ENCODE data around the gene FLNB.

FLNB gene

DNA sequence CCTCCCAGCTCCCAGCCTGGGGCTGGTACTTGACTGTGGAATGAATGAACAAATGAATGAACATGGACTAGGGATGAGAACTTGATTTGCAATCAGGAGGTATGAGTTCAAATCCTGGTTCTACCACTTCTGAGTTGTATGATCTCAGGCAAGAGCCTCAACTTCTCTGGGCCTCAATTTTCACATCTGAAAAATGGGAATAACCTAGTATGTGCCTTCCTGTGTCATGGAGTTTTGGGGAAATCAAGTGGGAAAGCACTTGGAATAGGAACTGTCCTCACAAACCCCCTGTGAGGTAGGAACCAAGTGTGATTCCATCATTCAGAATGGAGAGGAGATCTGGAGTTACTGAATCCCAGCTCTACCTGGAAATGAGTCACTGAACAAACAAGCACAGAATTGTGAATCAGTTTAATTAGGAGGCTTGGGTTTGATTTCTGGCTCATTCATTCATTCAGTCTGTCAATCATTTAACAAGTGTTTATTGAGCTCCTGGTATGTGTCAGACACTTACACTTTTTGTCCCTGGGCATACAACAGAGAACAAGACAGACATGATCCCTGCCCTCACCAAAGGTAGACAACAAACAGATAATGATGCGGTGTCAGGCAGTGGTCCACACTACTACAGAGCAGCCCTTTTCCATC lies 172.8 kb downstream of the FLNB start:
- Mint-ChIP-seq H3K9me3 (no peaks in the 10 kb centered on the region), H3K4me3 (no peak overlapping the region), H3K27me3 (peaks cover 21% of the 10 kb centered on the region), H3K4me1 (peaks cover 31% of the 10 kb centered on the region), H3K27ac (no peak overlapping the region)
- ATAC-seq (no peak), DNase-seq (no peak)

- DNase-seq (no peak), ATAC-seq (no peak)
- H3K4me1 Mint-ChIP-seq: peaks cover 10% of the 10 kb centered on the region
- no peaks in the 10 kb centered on the region for H3K9me3 Mint-ChIP-seq
- H3K4me3 Mint-ChIP-seq: no peak overlapping the region
- H3K27ac Mint-ChIP-seq: no peak overlapping the region
- peaks cover 15% of the 10 kb centered on the region for H3K27me3 Mint-ChIP-seq
These were observed 175.0 kb downstream of the FLNB start for GRCh38 chr3:58183221-58183620.

DNA sequence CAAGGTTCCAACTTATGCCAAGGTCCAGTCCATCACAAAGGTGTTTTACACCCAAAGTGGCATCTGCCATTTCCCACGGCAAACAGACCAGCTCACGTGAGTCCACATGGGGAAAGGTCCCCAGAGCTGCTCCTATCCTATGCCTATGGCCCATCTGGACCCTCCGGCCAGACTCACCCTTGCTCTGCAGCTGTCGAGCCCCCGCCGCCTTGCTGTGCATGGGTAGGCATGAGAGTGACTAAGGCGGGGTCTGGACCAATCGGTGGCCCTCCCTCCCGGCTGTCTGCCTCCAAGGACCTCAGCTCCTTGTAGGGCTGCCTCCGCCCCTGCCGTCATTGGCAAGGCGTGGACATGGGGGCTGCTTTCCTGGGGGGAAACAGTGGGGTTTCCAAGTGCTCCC lies 175.7 kb downstream of the FLNB start:
- DNase-seq: no peak
- ATAC-seq: no peak
- peaks cover 3% of the 10 kb centered on the region for H3K4me1 Mint-ChIP-seq

GRCh38 chr3:58184309-58184981 lies 176.2 kb downstream of the FLNB start:
- no peak for ATAC-seq
- Mint-ChIP-seq H3K9me3 (no peaks in the 10 kb centered on the region), H3K4me3 (no peak overlapping the region), H3K27me3 (peaks cover 7% of the 10 kb centered on the region), H3K27ac (no peak overlapping the region), H3K4me1 (no peaks in the 10 kb centered on the region)
- DNase-seq: no peak

More for the DNA sequence above, 175.7 kb downstream of the FLNB start:
- no peak overlapping the region for H3K4me3 Mint-ChIP-seq
- peaks cover 8% of the 10 kb centered on the region for H3K27me3 Mint-ChIP-seq
- no peak overlapping the region for H3K27ac Mint-ChIP-seq
- H3K9me3 Mint-ChIP-seq: no peaks in the 10 kb centered on the region

DNA sequence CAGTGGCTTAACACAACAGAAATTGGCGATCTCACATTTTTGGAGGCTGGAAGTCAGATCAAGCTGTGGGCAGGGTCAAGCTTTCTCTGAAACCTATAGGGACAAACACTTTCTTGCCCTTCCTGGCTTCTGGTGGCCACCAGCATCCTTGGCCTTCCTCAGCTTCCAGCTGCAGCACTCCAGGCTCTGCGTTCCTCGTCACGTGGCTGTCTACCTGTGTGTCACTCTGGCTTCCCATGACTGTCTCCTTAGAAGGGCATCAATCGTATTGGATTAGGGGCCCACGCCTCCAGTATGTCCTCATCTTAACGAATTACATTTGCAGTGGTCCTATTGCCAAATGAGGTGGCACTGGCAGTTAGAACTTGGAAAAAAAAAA lies 176.7 kb downstream of the FLNB start:
- no peak for DNase-seq
- Mint-ChIP-seq H3K27me3 (peaks cover 7% of the 10 kb centered on the region), H3K4me3 (no peak overlapping the region), H3K9me3 (no peaks in the 10 kb centered on the region), H3K27ac (no peak overlapping the region), H3K4me1 (no peaks in the 10 kb centered on the region)
- ATAC-seq: no peak

GRCh38 chr3:58188173-58188564 lies 179.9 kb downstream of the FLNB start:
- H3K27me3 Mint-ChIP-seq: no peaks in the 10 kb centered on the region
- H3K9me3 Mint-ChIP-seq: no peaks in the 10 kb centered on the region
- H3K27ac Mint-ChIP-seq: no peak overlapping the region
- no peaks in the 10 kb centered on the region for H3K4me1 Mint-ChIP-seq
- DNase-seq (no peak), ATAC-seq (no peak)
- H3K4me3 Mint-ChIP-seq: no peak overlapping the region

DNA sequence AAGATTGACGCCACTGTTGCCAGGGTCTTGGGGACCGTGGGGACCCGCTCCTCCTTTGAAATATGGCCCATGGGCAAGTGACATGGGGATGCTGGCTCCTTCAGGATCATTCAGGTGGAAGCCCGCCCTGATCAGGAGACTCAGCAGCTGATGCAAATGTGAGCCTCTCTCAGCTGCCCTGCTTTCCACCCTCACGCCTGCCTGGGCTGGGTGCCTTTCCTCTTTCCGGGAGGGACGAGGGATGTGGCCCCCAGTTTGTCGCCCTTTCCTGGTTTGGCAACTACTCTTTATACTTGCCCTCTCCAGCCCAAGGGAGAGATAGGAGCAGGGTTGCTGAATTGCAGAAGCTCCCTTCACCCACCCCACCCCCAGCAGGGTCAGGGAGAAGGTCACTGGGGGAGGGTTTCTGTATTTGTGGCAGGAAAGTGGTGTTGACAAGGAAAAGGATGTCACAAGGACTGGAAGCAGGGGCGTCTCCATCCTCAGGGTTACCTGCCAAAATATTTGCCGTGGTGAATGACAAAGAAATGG lies 180.8 kb downstream of the FLNB start:
- Mint-ChIP-seq H3K9me3 (no peaks in the 10 kb centered on the region), H3K27me3 (no peaks in the 10 kb centered on the region), H3K4me1 (no peaks in the 10 kb centered on the region), H3K27ac (no peak overlapping the region), H3K4me3 (no peak overlapping the region)
- no peak for DNase-seq
- ATAC-seq: no peak

DNA sequence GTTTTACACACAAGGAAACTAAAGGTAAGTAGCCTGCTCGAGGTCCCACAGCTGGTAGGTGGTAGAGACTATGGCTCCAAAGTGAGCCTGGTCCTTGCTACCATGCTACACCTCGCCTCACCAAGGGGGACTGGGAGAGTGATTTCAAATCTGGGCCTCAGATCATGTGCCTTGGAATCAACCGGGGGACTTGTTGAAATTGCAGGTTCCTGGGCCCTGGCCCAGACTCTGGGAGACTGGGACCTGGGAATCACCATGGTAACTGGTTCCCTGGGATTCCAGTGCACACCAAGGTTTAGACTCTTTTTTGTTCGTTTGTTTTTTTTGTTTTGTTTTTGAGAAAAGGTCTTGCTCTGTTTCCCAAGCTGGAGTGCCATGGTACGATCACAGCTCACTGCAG lies 181.5 kb downstream of the FLNB start:
- Mint-ChIP-seq H3K9me3 (no peaks in the 10 kb centered on the region), H3K27ac (no peak overlapping the region), H3K27me3 (no peaks in the 10 kb centered on the region), H3K4me1 (no peaks in the 10 kb centered on the region), H3K4me3 (no peak overlapping the region)
- DNase-seq: no peak
- ATAC-seq: no peak

DNA sequence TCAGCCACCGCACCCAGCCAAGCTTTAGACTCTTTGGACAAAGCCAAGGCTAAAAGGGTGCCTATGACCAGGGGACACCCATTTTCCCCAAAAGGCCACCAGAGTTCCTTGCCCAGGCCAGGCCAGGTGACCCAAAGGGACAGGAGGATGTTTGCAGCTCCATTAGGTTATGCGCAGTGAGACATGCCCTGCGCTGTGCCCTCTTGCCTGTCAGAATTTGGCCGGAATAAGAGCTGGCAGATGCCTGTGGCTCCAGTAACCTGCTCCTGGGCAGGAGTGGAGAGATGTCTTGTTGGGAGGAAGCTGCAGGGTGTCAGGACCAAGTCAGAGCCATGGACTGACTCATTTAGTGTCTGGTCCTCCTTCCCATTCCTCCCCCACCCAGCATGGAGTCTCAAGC lies 182.1 kb downstream of the FLNB start:
- Mint-ChIP-seq H3K9me3 (no peaks in the 10 kb centered on the region), H3K4me3 (no peak overlapping the region), H3K27ac (no peak overlapping the region), H3K4me1 (no peaks in the 10 kb centered on the region), H3K27me3 (no peaks in the 10 kb centered on the region)
- no peak for DNase-seq
- no peak for ATAC-seq

DNA sequence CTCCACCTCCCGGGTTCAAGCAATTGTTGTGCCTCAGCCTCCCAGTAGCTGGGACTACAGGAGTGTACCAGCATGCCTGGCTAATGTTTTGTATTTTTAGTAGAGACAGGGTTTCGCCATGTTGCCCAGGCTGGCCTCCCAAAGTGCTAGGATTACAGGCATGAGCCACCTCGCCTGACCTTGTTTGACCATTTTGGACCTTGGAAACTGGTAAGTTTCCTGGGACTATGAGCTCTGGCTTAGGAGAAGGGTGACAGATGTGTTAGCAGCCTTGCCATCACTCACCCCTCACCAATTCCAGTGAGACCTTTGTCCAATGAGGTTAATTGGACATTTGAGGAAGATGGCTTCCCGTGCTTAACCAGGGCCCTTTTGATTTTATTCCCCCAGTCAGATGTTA lies 182.7 kb downstream of the FLNB start:
- Mint-ChIP-seq H3K4me1 (no peaks in the 10 kb centered on the region), H3K4me3 (no peak overlapping the region), H3K27ac (no peak overlapping the region), H3K27me3 (no peaks in the 10 kb centered on the region), H3K9me3 (no peaks in the 10 kb centered on the region)
- no peak for DNase-seq
- ATAC-seq: no peak

GRCh38 chr3:58191361-58191991 lies 183.3 kb downstream of the FLNB start:
- Mint-ChIP-seq H3K27me3 (no peaks in the 10 kb centered on the region), H3K4me1 (peaks cover 1% of the 10 kb centered on the region), H3K27ac (no peak overlapping the region), H3K9me3 (no peaks in the 10 kb centered on the region), H3K4me3 (no peak overlapping the region)
- no peak for DNase-seq
- ATAC-seq: peak; percentile 32

DNA sequence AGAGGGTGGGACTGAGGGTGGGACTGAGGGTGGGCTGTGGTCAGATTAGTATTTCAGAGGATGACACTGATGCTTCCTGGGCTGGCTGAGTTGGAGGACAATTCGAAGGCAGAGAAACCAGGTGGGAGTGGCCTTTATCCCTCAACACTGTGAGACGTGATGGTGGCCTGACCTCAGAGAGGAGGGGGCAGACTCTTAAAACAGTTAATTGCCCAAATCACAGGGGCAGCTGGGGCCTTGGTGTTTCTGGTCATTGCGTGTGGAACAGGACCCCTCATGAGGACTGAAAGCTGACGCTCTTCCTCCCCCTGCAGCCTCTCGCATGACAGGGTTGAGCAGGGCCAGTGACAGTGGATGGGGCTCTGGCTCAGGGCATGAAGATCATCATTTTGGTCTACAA lies 183.8 kb downstream of the FLNB start:
- Mint-ChIP-seq H3K27ac (no peak overlapping the region), H3K9me3 (no peaks in the 10 kb centered on the region), H3K27me3 (no peaks in the 10 kb centered on the region), H3K4me3 (no peak overlapping the region), H3K4me1 (peaks cover 5% of the 10 kb centered on the region)
- ATAC-seq (no peak), DNase-seq (no peak)

- H3K9me3 Mint-ChIP-seq: no peaks in the 10 kb centered on the region
- no peak overlapping the region for H3K4me3 Mint-ChIP-seq
- ATAC-seq: no peak
- H3K27me3 Mint-ChIP-seq: no peaks in the 10 kb centered on the region
- DNase-seq: no peak
- H3K27ac Mint-ChIP-seq: no peak overlapping the region
- H3K4me1 Mint-ChIP-seq: peaks cover 5% of the 10 kb centered on the region
These were observed 185.6 kb downstream of the FLNB start for GRCh38 chr3:58193682-58194407.

- Mint-ChIP-seq H3K27me3 (peaks cover 16% of the 10 kb centered on the region), H3K9me3 (peaks cover 0 to 7% of the 10 kb centered on the region in 2 donors), H3K27ac (no peak overlapping the region), H3K4me3 (no peak overlapping the region), H3K4me1 (peaks cover 15% of the 10 kb centered on the region)
- ATAC-seq (no peak), DNase-seq (no peak)
These were observed 189.4 kb downstream of the FLNB start for GRCh38 chr3:58197588-58197987.

DNA sequence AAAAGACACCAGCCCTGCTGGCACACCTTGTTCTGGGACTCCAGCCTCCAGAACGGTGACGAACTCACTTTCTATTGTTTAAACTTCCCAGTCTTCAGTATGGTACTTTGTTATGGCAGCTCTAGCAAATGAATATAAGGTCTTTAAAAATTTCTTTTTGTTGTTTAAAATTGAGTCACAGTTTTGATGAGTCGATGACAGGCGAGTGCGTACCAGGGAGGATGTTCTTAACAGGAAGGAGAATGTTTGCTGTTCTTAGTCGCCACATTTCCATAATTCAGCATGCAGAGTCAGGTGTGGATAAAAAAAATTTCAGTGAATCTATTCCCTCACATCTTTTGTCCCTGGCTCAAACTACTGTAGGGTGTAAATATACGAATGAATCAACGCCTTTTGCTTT lies 190.1 kb downstream of the FLNB start:
- no peak overlapping the region for H3K4me3 Mint-ChIP-seq
- H3K27ac Mint-ChIP-seq: no peak overlapping the region
- peaks cover 0 to 7% of the 10 kb centered on the region in 2 donors for H3K9me3 Mint-ChIP-seq
- ATAC-seq (no peak), DNase-seq (no peak)
- H3K4me1 Mint-ChIP-seq: peaks cover 15% of the 10 kb centered on the region
- peaks cover 22% of the 10 kb centered on the region for H3K27me3 Mint-ChIP-seq

DNA sequence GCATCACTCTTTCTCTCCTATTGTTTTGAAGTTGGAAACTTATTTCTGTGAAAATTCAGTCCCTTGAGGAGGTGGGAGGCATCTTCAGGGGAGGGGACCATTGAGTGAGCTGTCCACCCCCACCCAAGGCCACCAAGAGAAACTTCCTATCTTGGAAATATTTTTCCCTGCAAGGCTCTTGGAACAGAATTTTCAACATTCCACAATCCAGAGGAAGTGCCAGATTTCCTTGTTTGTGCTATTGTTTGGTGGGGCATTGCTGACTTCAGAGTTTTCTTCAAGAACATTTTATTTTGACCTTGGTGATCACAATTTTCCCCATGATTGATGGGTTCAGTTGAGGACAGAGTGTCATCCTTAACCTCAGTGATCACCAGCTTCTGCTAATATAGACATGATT lies 190.6 kb downstream of the FLNB start:
- Mint-ChIP-seq H3K27ac (no peak overlapping the region), H3K9me3 (peaks cover 0 to 7% of the 10 kb centered on the region in 2 donors), H3K4me3 (no peak overlapping the region), H3K27me3 (peaks cover 24% of the 10 kb centered on the region), H3K4me1 (peaks cover 15% of the 10 kb centered on the region)
- no peak for DNase-seq
- no peak for ATAC-seq
